ENCODE data around the gene HDAC8. TPM values are rescaled to one million over a fixed set of nuclear protein-coding genes. Genes with fewer than 3 reads are reported as not detected.

HDAC8 gene
- total and polyA plus RNA-seq, 9 donors: 16.9 to 33.7 (median 24.2) TPM

- 88 to 93% (median 92%) methylated on average over 1 of the region's 1 CpG for WGBS, 3 donors
- TF ChIP-seq EP300 (IDR thresholded peaks at IDR 0.05): no peak
- no peak for TF ChIP-seq POLR2A (IDR thresholded peaks at IDR 0.05)
- TF ChIP-seq CTCF (IDR thresholded peaks at IDR 0.05): no peak
- Histone ChIP-seq H3K4me1 (ENCODE audit: insufficient read depth) (no peaks in the 10 kb centered on the region), H3K36me3 (no peaks in the 10 kb centered on the region), H3K4me3 (no peak overlapping the region), H3K27ac (no peak overlapping the region), H3K9me3 (no peaks in the 10 kb centered on the region), H3K27me3 (no peaks in the 10 kb centered on the region)
- no peak for DNase-seq
- intact Hi-C loops (cut with DNase I): no loop called here
Measured at GRCh38 chrX:72470117-72470516, 102.5 kb downstream of the HDAC8 start.

DNA sequence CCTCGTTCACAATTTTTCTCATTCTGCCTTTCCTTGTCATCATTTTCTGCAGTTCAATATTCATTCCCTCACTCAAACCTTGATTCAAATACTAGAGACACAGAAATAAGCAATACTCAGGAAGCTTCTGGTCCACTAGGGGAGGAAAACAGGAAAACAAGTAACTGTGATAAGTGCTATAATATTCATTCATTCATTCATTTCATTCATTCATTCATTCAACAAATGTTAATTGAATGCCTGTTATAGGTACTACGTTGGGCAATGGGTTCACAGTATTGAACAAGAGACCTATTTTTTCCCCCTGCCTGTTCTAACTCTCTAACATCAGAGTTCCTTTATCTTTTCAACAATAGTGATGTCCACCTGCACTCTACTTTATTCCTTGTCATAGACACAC lies 104.0 kb downstream of the HDAC8 start:
- TF ChIP-seq CTCF (IDR thresholded peaks at IDR 0.05): no peak
- no peak for TF ChIP-seq POLR2A (IDR thresholded peaks at IDR 0.05)
- TF ChIP-seq EP300 (IDR thresholded peaks at IDR 0.05): no peak
- Histone ChIP-seq H3K4me1 (ENCODE audit: insufficient read depth) (no peaks in the 10 kb centered on the region), H3K9me3 (no peaks in the 10 kb centered on the region), H3K27ac (no peak overlapping the region), H3K4me3 (no peak overlapping the region), H3K36me3 (no peaks in the 10 kb centered on the region), H3K27me3 (no peaks in the 10 kb centered on the region)
- 60 to 63% (median 62%) methylated on average over 2 of the region's 2 CpGs for WGBS, 3 donors
- intact Hi-C loops (cut with DNase I): no loop called here
- no peak for DNase-seq

- Histone ChIP-seq H3K4me3 (no peak overlapping the region), H3K27me3 (no peaks in the 10 kb centered on the region), H3K9me3 (no peaks in the 10 kb centered on the region), H3K36me3 (no peaks in the 10 kb centered on the region), H3K27ac (no peak overlapping the region), H3K4me1 (ENCODE audit: insufficient read depth) (no peaks in the 10 kb centered on the region)
- intact Hi-C loops (cut with DNase I): no loop called here
- DNase-seq: no peak
- TF ChIP-seq CTCF (IDR thresholded peaks at IDR 0.05) (no peak), EP300 (IDR thresholded peaks at IDR 0.05) (no peak), POLR2A (IDR thresholded peaks at IDR 0.05) (no peak)
- WGBS, 3 donors: 83 to 86% (median 84%) methylated on average over 4 of the region's 4 CpGs
Measured at GRCh38 chrX:72467135-72467534, 105.5 kb downstream of the HDAC8 start.

GRCh38 chrX:72466493-72466892 lies 106.2 kb downstream of the HDAC8 start:
- Histone ChIP-seq H3K4me1 (ENCODE audit: insufficient read depth) (no peaks in the 10 kb centered on the region), H3K27me3 (no peaks in the 10 kb centered on the region), H3K36me3 (no peaks in the 10 kb centered on the region), H3K4me3 (no peak overlapping the region), H3K9me3 (no peaks in the 10 kb centered on the region), H3K27ac (no peak overlapping the region)
- no peak for DNase-seq
- intact Hi-C loops (cut with DNase I): no loop called here
- 67 to 70% (median 69%) methylated on average over 3 of the region's 3 CpGs for WGBS, 3 donors
- no peak for TF ChIP-seq POLR2A (IDR thresholded peaks at IDR 0.05)
- TF ChIP-seq CTCF (IDR thresholded peaks at IDR 0.05): no peak
- TF ChIP-seq EP300 (IDR thresholded peaks at IDR 0.05): no peak

DNA sequence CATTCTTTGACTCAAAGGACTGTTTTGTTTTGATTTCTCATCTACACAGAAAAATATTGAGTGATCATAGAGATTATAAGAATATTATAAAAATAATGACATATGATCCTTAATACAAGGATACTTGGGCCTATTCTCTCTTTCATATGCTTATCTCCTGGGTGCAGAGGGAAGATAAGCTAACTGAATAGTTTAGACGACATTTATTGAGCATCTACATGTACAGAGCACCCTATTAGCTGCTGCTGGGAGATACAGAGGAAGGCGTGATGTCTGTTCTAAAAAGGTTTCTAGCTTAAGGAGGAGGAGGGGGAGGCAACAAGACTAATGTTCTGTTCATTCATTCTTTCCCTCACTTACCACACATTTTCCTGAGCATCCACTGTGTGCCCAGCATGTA lies 106.8 kb downstream of the HDAC8 start:
- intact Hi-C loops (cut with DNase I): no loop called here

More for the DNA sequence above, 106.8 kb downstream of the HDAC8 start:
- Histone ChIP-seq H3K9me3 (no peaks in the 10 kb centered on the region), H3K27me3 (no peaks in the 10 kb centered on the region), H3K4me1 (ENCODE audit: insufficient read depth) (no peaks in the 10 kb centered on the region), H3K4me3 (no peak overlapping the region), H3K36me3 (no peaks in the 10 kb centered on the region), H3K27ac (no peak overlapping the region)
- 54 to 62% (median 57%) methylated on average over 2 of the region's 2 CpGs for WGBS, 3 donors
- no peak for DNase-seq
- no peak for TF ChIP-seq CTCF (IDR thresholded peaks at IDR 0.05)
- no peak for TF ChIP-seq POLR2A (IDR thresholded peaks at IDR 0.05)
- no peak for TF ChIP-seq EP300 (IDR thresholded peaks at IDR 0.05)

All from ovary (tissue), 9 donors.